Colonic mucosa (tissue), 4 donors: ENCODE data around the gene NECTIN1. TPM values are rescaled to one million over a fixed set of nuclear protein-coding genes. Genes with fewer than 3 reads are reported as not detected.

Source experiments
- DNase-seq: peaks from one replicate; pipeline ENCODE4 v3.0.0-alpha.2; 2020
- H3K27ac ChIP-seq: fragments of 200-600 bp; one replicate; pipeline ENCODE4 v1.8.0; 2021
- H3K27me3 ChIP-seq: fragments of 200-600 bp; one replicate; pipeline ENCODE4 v1.8.0; 2021
- H3K36me3 ChIP-seq: fragments of 200-600 bp; one replicate; pipeline ENCODE4 v1.8.0; 2021
- H3K4me1 ChIP-seq: fragments of 200-600 bp; one replicate; pipeline ENCODE4 v1.8.0; 2021; ENCODE audit warnings: mild to moderate bottlenecking
- H3K4me3 ChIP-seq: fragments of 200-600 bp; one replicate; pipeline ENCODE4 v1.8.0; 2021
- H3K9ac ChIP-seq, 2 donors: one replicate each; pipeline ENCODE4 v1.7.0; 2013; ENCODE audit warnings: control low read depth in 2 of 2, low read depth in 2 of 2, low read length in 2 of 2
- H3K9me3 ChIP-seq: fragments of 200-600 bp; one replicate; pipeline ENCODE4 v1.8.0; 2021
- CTCF ChIP-seq: fragments of 200-600 bp; IDR thresholded peaks from one replicate; pipeline ENCODE4 v1.8.0; 2022; ENCODE audit warnings: antibody characterized with exemption, mild to moderate bottlenecking
- intact Hi-C: fragments of 100-400 bp; cut with DNase I; formaldehyde crosslinking; loops from one replicate; pipeline ENCODE4 v1.14.1; 2022
- total RNA-seq, 2 donors: library from RNA; stranded (reverse); fragmentation: NEBNext Ultra II Directional in 1 of 2; extraction: Animal tissue kit (Norgen Biotek cat#: 25700) in 1 of 2; gene quantifications; one replicate each; pipeline ENCODE4 v1.2.1, GENCODE V29; 2021
- donor health status: healthy.
- donor health status: DM: no; HTN: no; CAD: no.
- donor health status: DM: no; HTN: no; CAD: no.

The NECTIN1 gene
- total RNA-seq, 2 donors from 2014 or later = 53.0 to 59.9 TPM

- Histone ChIP-seq H3K9me3 (no peaks in the 10 kb centered on the region), H3K27ac (no peak overlapping the region), H3K9ac (no peak overlapping the region), H3K4me3 (no peak overlapping the region), H3K27me3 (no peaks in the 10 kb centered on the region), H3K4me1 (peaks cover 3% of the 10 kb centered on the region), H3K36me3 (no peaks in the 10 kb centered on the region)
- no peak for DNase-seq
- TF ChIP-seq CTCF = no peak
- intact Hi-C loops = no loop called here
Observed at GRCh38 chr11:119686177-119686882, 42.7 kb downstream of the NECTIN1 start.

- intact Hi-C loops = no loop called here
- H3K27ac ChIP-seq = no peak overlapping the region
- no peaks in the 10 kb centered on the region for H3K9me3 ChIP-seq
- no peak overlapping the region for H3K4me3 ChIP-seq
- no peak overlapping the region for H3K9ac ChIP-seq
- TF ChIP-seq CTCF = no peak
- H3K27me3 ChIP-seq = no peaks in the 10 kb centered on the region
- H3K36me3 ChIP-seq = no peaks in the 10 kb centered on the region
- H3K4me1 ChIP-seq = peaks cover 3% of the 10 kb centered on the region
- no peak for DNase-seq
Observed at GRCh38 chr11:119685111-119685746, 43.8 kb downstream of the NECTIN1 start.

GRCh38 chr11:119684361-119685110 lies 44.5 kb downstream of the NECTIN1 start:
- Histone ChIP-seq H3K9ac (no peak overlapping the region), H3K27ac (no peak overlapping the region), H3K36me3 (no peaks in the 10 kb centered on the region), H3K4me1 (peaks cover 3% of the 10 kb centered on the region), H3K4me3 (no peak overlapping the region), H3K9me3 (no peaks in the 10 kb centered on the region), H3K27me3 (no peaks in the 10 kb centered on the region)
- TF ChIP-seq CTCF = no peak
- intact Hi-C loops = no loop called here
- DNase-seq = no peak

- no peak for DNase-seq
- no peaks in the 10 kb centered on the region for H3K9me3 ChIP-seq
- no peak overlapping the region for H3K27ac ChIP-seq
- no peak overlapping the region for H3K4me3 ChIP-seq
- intact Hi-C loops = no loop called here
- no peaks in the 10 kb centered on the region for H3K27me3 ChIP-seq
- no peak overlapping the region for H3K9ac ChIP-seq
- no peaks in the 10 kb centered on the region for H3K36me3 ChIP-seq
- TF ChIP-seq CTCF = no peak
- peaks cover 3% of the 10 kb centered on the region for H3K4me1 ChIP-seq
Observed at GRCh38 chr11:119683783-119684182, 45.2 kb downstream of the NECTIN1 start.

- no peaks in the 10 kb centered on the region for H3K36me3 ChIP-seq
- no peak overlapping the region for H3K4me3 ChIP-seq
- peaks cover 3% of the 10 kb centered on the region for H3K4me1 ChIP-seq
- DNase-seq = no peak
- no peak for TF ChIP-seq CTCF
- H3K27me3 ChIP-seq = no peaks in the 10 kb centered on the region
- intact Hi-C loops = no loop called here
- no peak overlapping the region for H3K9ac ChIP-seq
- no peak overlapping the region for H3K27ac ChIP-seq
- no peaks in the 10 kb centered on the region for H3K9me3 ChIP-seq
Observed at GRCh38 chr11:119681361-119681910, 47.6 kb downstream of the NECTIN1 start.
